Fibroblast of lung (primary cell): Measurements from ENCODE around the gene OR51E1.

ENCODE experiments used
- CTCF ChIP-seq, 2 donors: IDR thresholded peaks in 1 of 2; conservative IDR thresholded peaks in 1 of 2; 1 replicate in 1 of 2; 2 replicates in 1 of 2; pipeline ENCODE4 v1.5.1; 2011 to 2012; ENCODE audit warnings: low read length in 2 of 2, control low read depth in 1 of 2, inconsistent platforms in 1 of 2, low read depth in 1 of 2, mild to moderate bottlenecking in 1 of 2
- EZH2 ChIP-seq: IDR thresholded peaks from 2 replicates; pipeline ENCODE4 v1.5.1; 2012; ENCODE audit warnings: low read length, control low read depth, mild to moderate bottlenecking; ENCODE audit errors: missing control alignments

GRCh38 chr11:4643682-4644081, at the start of gene OR51E1:
- TF ChIP-seq CTCF (conservative IDR thresholded peaks at IDR 0.05 in 1 of 2, IDR thresholded peaks at IDR 0.05 in 1 of 2; ENCODE audit: low read depth in 1 of 2, low read length in 2 of 2) (no peak), EZH2 (no peak)
